BLaER1 (cell line): Measurements from ENCODE around the gene KRTAP22-1.

Experiments used
- H3K27ac ChIP-seq: shearing (Covaris generic); formaldehyde crosslinking; 2 replicates; pipeline ENCODE4 v1.8.1; 2022
- H3K27me3 ChIP-seq: shearing (Covaris generic); formaldehyde crosslinking; 2 replicates; pipeline ENCODE4 v1.8.1; 2022
- H3K36me3 ChIP-seq: shearing (Covaris generic); formaldehyde crosslinking; 2 replicates; pipeline ENCODE4 v1.8.1; 2022
- H3K4me1 ChIP-seq: shearing (Covaris generic); formaldehyde crosslinking; 2 replicates; pipeline ENCODE4 v1.8.1; 2022
- H3K4me2 ChIP-seq: shearing (Covaris generic); formaldehyde crosslinking; 2 replicates; pipeline ENCODE4 v1.8.1; 2022
- H3K4me3 ChIP-seq: shearing (Covaris generic); formaldehyde crosslinking; 2 replicates; pipeline ENCODE4 v1.8.1; 2022
- H3K9ac ChIP-seq: shearing (Covaris generic); formaldehyde crosslinking; 2 replicates; pipeline ENCODE4 v1.8.1; 2022
- H3K9me3 ChIP-seq: shearing (Covaris generic); formaldehyde crosslinking; 2 replicates; pipeline ENCODE4 v1.8.1; 2022
- H4K20me1 ChIP-seq: shearing (Covaris generic); formaldehyde crosslinking; 2 replicates; pipeline ENCODE4 v1.8.1; 2022
- Cebpa-rat ChIP-seq: shearing (Covaris generic); IDR thresholded peaks from 2 replicates; pipeline ENCODE4 v1.8.1; 2022

KRTAP22-1 gene

DNA sequence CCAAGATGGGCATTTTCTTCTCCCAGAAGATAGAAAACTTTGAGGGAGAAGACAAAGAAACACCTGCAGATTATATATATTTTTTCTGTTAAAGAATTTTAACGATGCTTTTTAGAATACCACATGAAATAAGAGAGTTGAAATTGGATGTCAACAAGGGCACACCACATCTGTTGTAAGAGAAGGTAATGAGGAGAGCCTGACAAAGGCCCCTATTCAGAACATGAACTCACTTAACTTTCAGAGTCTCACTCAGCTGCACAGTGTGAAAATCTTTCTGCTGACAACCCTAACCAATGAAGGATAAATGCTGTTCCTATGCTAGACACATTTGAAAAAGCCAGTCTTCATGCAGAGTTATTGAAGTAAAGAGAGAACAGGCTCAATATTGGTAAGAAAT is 18.0 kb upstream of the KRTAP22-1 start:
- Histone ChIP-seq H3K27ac (no peak overlapping the region), H3K4me1 (no peaks in the 10 kb centered on the region), H3K4me3 (no peak overlapping the region), H3K27me3 (no peaks in the 10 kb centered on the region), H3K9me3 (no peaks in the 10 kb centered on the region), H3K9ac (no peak overlapping the region), H3K4me2 (no peak overlapping the region), H3K36me3 (no peaks in the 10 kb centered on the region), H4K20me1 (no peaks in the 10 kb centered on the region)
- no peak for TF ChIP-seq Cebpa-rat

DNA sequence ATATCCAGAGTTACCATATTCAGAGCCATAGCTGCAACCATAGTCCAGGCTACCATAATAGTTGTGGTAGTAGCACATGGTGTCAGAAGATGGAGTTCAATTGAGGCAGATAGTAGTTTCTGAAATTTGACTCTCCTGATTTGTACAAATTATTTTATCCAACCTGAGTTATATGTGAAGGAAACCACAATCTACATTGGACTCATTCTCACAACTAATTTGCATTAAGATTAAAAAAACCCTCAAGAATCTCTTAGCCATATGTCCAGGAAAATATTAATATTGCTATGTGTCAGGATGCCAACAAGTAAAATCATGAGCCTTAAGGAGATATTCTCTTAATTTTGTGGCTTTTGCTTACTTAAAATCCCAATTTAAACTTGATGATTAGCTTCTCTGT is 10.6 kb upstream of the KRTAP22-1 start, which contains the start of gene KRTAP22-2:
KRTAP22-2 (minus strand) TSS at position 101 of the 400 bp plus-strand sequence.
- TF ChIP-seq Cebpa-rat = no peak
- H3K9me3 ChIP-seq = no peaks in the 10 kb centered on the region
- H3K4me2 ChIP-seq = no peak within 1 kb of the TSS
- no peaks in the 10 kb centered on the region for H3K36me3 ChIP-seq
- H3K9ac ChIP-seq = no peak within 1 kb of the TSS
- no peak within 1 kb of the TSS for H3K27ac ChIP-seq
- no peaks in the 10 kb centered on the region for H3K4me1 ChIP-seq
- no peak within 1 kb of the TSS for H3K4me3 ChIP-seq
- no peaks in the 10 kb centered on the region for H4K20me1 ChIP-seq
- no peaks in the 10 kb centered on the region for H3K27me3 ChIP-seq

DNA sequence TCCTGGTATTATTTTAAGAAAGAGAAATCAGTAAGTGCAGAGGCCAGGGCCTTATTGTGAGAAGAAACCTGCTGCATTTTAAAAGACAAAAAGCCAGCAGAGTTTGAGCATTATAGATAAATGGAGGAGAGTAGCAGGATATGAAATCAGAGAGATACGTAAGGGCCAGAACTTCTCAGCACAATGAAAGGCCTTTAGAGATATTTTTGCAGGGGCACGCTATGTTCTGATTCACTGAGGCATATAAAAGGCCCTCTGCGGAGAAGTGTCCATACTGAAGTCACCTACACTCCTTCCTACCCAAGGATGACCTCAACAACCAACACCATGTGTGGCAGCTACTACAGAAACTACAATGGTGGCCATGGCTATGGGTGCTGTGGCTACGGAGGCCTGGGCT is 8.7 kb upstream of the KRTAP22-1 start, which contains the start of gene KRTAP6-3:
KRTAP6-3 (plus strand) TSS at position 301 of the 400 bp plus-strand sequence; CDS start at position 307, 6 bp downstream.
- Histone ChIP-seq H4K20me1 (no peaks in the 10 kb centered on the region), H3K9me3 (no peaks in the 10 kb centered on the region), H3K4me3 (no peak within 1 kb of the TSS), H3K4me1 (no peaks in the 10 kb centered on the region), H3K27me3 (no peaks in the 10 kb centered on the region), H3K27ac (no peak within 1 kb of the TSS), H3K9ac (no peak within 1 kb of the TSS), H3K36me3 (no peaks in the 10 kb centered on the region), H3K4me2 (no peak within 1 kb of the TSS)
- no peak for TF ChIP-seq Cebpa-rat

DNA sequence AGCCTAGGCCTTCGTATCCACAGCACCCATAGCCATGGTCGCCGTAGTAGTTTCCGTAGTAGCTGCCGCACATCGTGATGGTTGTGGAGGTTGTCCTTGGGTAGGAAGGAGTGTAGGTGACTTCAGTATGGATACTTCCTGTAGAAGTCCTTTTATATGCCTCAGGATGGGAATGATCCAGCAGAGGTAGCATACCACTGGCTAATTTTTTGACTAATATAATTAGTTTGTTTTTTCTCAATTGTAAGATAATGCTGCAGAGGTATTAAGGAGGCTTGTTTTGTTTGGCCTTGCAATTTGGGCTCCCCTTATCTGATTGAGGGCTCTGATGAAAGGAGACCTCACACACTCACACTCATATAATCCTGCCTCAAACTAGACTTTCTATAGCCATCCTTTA is 2.1 kb upstream of the KRTAP22-1 start, which contains the start of gene KRTAP6-2:
KRTAP6-2 (minus strand) TSS at position 101 of the 400 bp plus-strand sequence; CDS start at position 73, 28 bp downstream.
- no peaks in the 10 kb centered on the region for H3K9me3 ChIP-seq
- no peaks in the 10 kb centered on the region for H3K4me1 ChIP-seq
- H3K4me2 ChIP-seq = no peak within 1 kb of the TSS
- no peak for TF ChIP-seq Cebpa-rat
- no peaks in the 10 kb centered on the region for H3K36me3 ChIP-seq
- H3K27ac ChIP-seq = no peak within 1 kb of the TSS
- no peak within 1 kb of the TSS for H3K9ac ChIP-seq
- H3K4me3 ChIP-seq = no peak within 1 kb of the TSS
- H3K27me3 ChIP-seq = no peaks in the 10 kb centered on the region
- H4K20me1 ChIP-seq = no peaks in the 10 kb centered on the region

DNA sequence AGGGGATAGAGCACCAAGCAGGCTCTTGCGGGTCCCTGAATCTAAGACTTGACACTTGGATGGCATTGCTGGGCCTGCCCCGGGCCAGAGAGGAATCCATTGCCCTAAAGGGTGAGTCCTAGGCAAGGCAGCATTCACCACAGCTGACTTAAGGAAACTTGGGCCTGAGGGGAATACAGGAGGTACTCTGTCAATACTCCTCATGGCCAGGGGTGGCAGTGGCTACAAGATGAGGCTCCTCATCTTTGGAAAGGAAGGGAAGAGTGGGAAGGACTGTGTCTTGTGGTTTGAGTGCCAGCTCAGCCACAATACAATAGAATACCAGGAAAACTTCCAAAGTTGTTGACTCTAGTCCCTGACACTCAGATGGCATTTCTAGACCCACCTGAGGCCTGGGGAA is 5.1 kb downstream of the KRTAP22-1 start:
- Histone ChIP-seq H3K9me3 (no peaks in the 10 kb centered on the region), H3K36me3 (no peaks in the 10 kb centered on the region), H3K27me3 (no peaks in the 10 kb centered on the region), H3K4me2 (no peak overlapping the region), H3K27ac (no peak overlapping the region), H3K4me3 (no peak overlapping the region), H4K20me1 (no peaks in the 10 kb centered on the region), H3K4me1 (no peaks in the 10 kb centered on the region), H3K9ac (no peak overlapping the region)
- TF ChIP-seq Cebpa-rat = no peak

DNA sequence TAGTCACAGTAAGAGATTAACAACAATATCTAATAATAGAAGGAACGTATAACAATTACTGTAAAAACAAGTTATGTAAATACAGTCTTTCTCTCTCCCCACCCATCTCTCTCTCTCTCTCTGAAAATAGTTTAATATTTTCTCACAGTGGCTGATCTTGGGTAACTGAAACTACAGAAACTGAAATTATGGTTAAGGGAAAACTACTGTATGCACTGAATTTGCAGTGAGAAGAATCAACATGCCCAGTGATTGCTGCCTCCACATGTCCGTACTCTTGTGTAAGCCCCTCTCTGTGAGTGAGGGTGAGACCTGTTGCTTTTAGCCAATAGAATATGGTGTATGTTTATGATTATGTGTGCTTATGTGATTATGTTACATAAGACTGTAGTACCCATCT is 11.2 kb downstream of the KRTAP22-1 start:
- no peak for TF ChIP-seq Cebpa-rat
- Histone ChIP-seq H3K36me3 (no peaks in the 10 kb centered on the region), H4K20me1 (no peaks in the 10 kb centered on the region), H3K27ac (no peak overlapping the region), H3K4me3 (no peak overlapping the region), H3K9ac (no peak overlapping the region), H3K4me2 (no peak overlapping the region), H3K27me3 (no peaks in the 10 kb centered on the region), H3K9me3 (no peaks in the 10 kb centered on the region), H3K4me1 (no peaks in the 10 kb centered on the region)

DNA sequence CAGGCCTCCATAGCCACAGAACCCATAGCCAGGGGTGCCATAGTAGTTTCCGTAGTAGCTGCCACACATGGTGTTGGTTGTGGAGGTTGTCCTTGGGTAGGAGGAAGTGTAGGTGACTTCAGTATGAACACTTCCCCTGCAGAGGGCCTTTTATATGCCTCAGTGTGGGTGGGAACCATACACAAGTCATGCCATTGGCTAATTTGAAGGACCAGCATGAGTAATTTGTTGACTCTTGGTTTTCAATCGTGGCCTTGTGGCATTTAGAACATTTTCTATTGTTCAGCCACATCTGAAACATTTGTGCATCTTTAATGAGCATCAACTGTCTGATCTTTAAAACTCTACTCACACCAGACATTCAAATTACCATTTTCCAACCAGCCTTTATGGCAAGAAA is 12.9 kb downstream of the KRTAP22-1 start, which contains the start of gene KRTAP6-1:
KRTAP6-1 (minus strand) TSS at position 95 of the 400 bp plus-strand sequence; CDS start at position 69, 26 bp downstream.
- no peaks in the 10 kb centered on the region for H3K4me1 ChIP-seq
- no peaks in the 10 kb centered on the region for H3K27me3 ChIP-seq
- H4K20me1 ChIP-seq = no peaks in the 10 kb centered on the region
- no peak for TF ChIP-seq Cebpa-rat
- H3K36me3 ChIP-seq = no peaks in the 10 kb centered on the region
- H3K9ac ChIP-seq = no peak within 1 kb of the TSS
- H3K27ac ChIP-seq = no peak within 1 kb of the TSS
- no peaks in the 10 kb centered on the region for H3K9me3 ChIP-seq
- H3K4me3 ChIP-seq = no peak within 1 kb of the TSS
- no peak within 1 kb of the TSS for H3K4me2 ChIP-seq

DNA sequence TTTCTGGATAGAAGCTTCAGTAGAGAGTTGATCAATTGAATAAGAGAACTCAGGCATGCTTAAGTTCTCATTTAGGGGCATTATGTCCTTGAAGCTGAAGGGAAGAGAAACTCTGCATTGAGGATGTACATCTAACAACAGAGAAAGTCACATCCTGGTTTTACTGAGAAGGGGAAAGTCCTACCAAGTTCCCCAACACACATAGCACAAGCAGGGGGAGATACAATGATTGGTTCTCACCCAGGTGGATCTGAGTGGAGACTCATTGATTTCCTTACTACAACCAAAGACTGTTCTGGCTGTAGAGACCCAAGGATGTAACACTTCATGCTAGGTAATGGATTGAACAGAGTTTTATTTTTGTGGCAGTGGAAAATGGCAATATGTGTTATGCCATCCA is 14.3 kb downstream of the KRTAP22-1 start:
- no peak overlapping the region for H3K4me3 ChIP-seq
- no peaks in the 10 kb centered on the region for H3K27me3 ChIP-seq
- no peaks in the 10 kb centered on the region for H4K20me1 ChIP-seq
- H3K36me3 ChIP-seq = no peaks in the 10 kb centered on the region
- no peak for TF ChIP-seq Cebpa-rat
- no peaks in the 10 kb centered on the region for H3K9me3 ChIP-seq
- H3K27ac ChIP-seq = no peak overlapping the region
- no peaks in the 10 kb centered on the region for H3K4me1 ChIP-seq
- no peak overlapping the region for H3K4me2 ChIP-seq
- H3K9ac ChIP-seq = no peak overlapping the region

DNA sequence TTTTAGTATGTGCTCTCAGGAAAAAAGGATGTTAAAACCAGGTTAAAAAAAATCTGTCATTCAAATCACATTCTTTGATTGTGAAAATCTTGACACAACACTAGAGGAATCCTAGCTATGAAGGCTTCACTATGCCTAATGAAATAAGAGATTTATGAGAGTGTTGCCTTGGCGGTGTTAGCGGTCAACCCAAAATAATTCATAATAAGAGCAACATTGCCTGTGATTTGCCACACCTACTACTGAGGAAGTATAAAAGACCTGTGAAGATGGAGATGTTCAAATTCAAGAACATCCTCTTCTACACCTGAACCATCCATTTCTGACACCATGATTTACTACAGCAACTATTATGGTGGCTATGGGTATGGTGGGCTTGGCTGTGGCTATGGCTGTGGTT is 15.2 kb downstream of the KRTAP22-1 start, which contains the start of gene KRTAP20-1:
KRTAP20-1 (plus strand) TSS at position 301 of the 400 bp plus-strand sequence; CDS start at position 331, 30 bp downstream.
- Histone ChIP-seq H3K36me3 (no peaks in the 10 kb centered on the region), H3K9ac (no peak within 1 kb of the TSS), H3K27ac (no peak within 1 kb of the TSS), H3K4me2 (no peak within 1 kb of the TSS), H3K9me3 (no peaks in the 10 kb centered on the region), H3K4me3 (no peak within 1 kb of the TSS), H3K27me3 (no peaks in the 10 kb centered on the region), H4K20me1 (no peaks in the 10 kb centered on the region), H3K4me1 (no peaks in the 10 kb centered on the region)
- no peak for TF ChIP-seq Cebpa-rat

DNA sequence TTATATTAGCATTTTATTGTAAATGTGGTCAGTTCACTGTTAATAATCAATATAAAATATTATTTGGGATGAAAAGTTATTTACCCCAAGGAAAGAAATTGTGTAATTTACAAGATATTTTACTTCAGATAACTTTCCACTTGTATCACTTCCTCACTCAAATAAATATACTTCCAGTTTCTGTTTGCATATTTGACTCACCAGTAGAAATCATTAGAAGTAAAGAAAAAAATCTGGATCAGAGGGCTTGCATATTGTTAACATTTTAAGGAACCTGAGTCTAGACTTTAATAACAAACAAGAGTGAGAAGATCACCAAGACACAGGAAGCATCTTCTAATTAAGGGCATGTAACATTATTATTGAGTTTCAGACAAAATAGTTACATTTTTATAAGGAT is 19.2 kb downstream of the KRTAP22-1 start:
- no peak overlapping the region for H3K27ac ChIP-seq
- H3K4me3 ChIP-seq = no peak overlapping the region
- no peak overlapping the region for H3K9ac ChIP-seq
- no peaks in the 10 kb centered on the region for H3K4me1 ChIP-seq
- no peaks in the 10 kb centered on the region for H3K27me3 ChIP-seq
- peaks cover 7% of the 10 kb centered on the region; the same call in 1 of the 2 replicates for H3K9me3 ChIP-seq
- no peak overlapping the region for H3K4me2 ChIP-seq
- H3K36me3 ChIP-seq = no peaks in the 10 kb centered on the region
- H4K20me1 ChIP-seq = no peaks in the 10 kb centered on the region
- no peak for TF ChIP-seq Cebpa-rat

DNA sequence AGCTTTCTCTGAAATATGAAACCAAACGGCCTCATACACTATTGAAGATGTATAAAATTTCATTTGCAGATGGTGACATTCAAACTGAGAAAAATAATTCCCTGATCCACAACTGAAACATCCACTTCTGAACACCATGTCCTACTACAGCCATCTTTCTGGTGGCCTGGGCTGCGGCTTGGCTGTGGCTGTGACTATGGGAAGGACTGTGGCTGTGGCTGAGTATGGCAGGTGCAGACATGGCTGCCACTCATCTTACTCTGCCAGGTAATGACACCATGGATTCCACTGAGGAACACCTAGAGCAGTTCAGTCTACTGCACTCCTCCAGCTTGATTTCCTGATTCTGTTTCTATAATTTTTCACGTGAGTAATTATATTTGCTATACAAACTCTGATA is 19.6 kb downstream of the KRTAP22-1 start, which contains the start of gene KRTAP20-4:
KRTAP20-4 (plus strand) TSS at position 106 of the 400 bp plus-strand sequence.
- no peak within 1 kb of the TSS for H3K4me3 ChIP-seq
- H3K4me2 ChIP-seq = no peak within 1 kb of the TSS

More for the DNA sequence above, 19.6 kb downstream of the KRTAP22-1 start, which contains the start of gene KRTAP20-4:
- H3K9ac ChIP-seq = no peak within 1 kb of the TSS
- H4K20me1 ChIP-seq = no peaks in the 10 kb centered on the region
- peaks cover 11% of the 10 kb centered on the region for H3K9me3 ChIP-seq
- no peaks in the 10 kb centered on the region for H3K27me3 ChIP-seq
- no peak for TF ChIP-seq Cebpa-rat
- H3K4me1 ChIP-seq = no peaks in the 10 kb centered on the region
- H3K27ac ChIP-seq = no peak within 1 kb of the TSS
- H3K36me3 ChIP-seq = no peaks in the 10 kb centered on the region
